ENCODE results near the gene BEND7.
"Not testable (repeated sequence)": the region's sequence is repeated elsewhere in the genome, so short reads cannot be mapped to it uniquely, and the experiment has no call there.

BEND7 gene

GRCh38 chr10:13416760-13417159 is 112.1 kb downstream of the BEND7 start:
- DNase-seq: no peak

GRCh38 chr10:13414855-13415254 is 114.0 kb downstream of the BEND7 start:
- no peak for DNase-seq

GRCh38 chr10:13414137-13414536 is 114.7 kb downstream of the BEND7 start:
- DNase-seq: no peak

- no peak for DNase-seq
These were observed 115.9 kb downstream of the BEND7 start for GRCh38 chr10:13412894-13413293.

GRCh38 chr10:13404791-13405190 is 124.0 kb downstream of the BEND7 start:
- DNase-seq: no peak

- DNase-seq: no peak
These were observed 124.5 kb downstream of the BEND7 start for GRCh38 chr10:13404305-13404759.

GRCh38 chr10:13403426-13403825 is 125.4 kb downstream of the BEND7 start:
- DNase-seq: not testable (repeated sequence)

GRCh38 chr10:13402021-13402420 is 126.8 kb downstream of the BEND7 start:
- no peak for DNase-seq

GRCh38 chr10:13401142-13401541 is 127.7 kb downstream of the BEND7 start:
- no peak for DNase-seq

- DNase-seq: no peak
These were observed 128.4 kb downstream of the BEND7 start for GRCh38 chr10:13400196-13400965.

- no peak for DNase-seq
These were observed 129.1 kb downstream of the BEND7 start for GRCh38 chr10:13399752-13400151.

GRCh38 chr10:13399236-13399635 is 129.6 kb downstream of the BEND7 start:
- DNase-seq: no peak

- no peak for DNase-seq
These were observed 131.8 kb downstream of the BEND7 start for GRCh38 chr10:13397052-13397451.

- no peak for DNase-seq
These were observed 132.4 kb downstream of the BEND7 start for GRCh38 chr10:13396369-13396768.

GRCh38 chr10:13395540-13395939 is 133.3 kb downstream of the BEND7 start:
- no peak for DNase-seq

GRCh38 chr10:13393640-13394039 is 135.2 kb downstream of the BEND7 start:
- no peak for DNase-seq

GRCh38 chr10:13392701-13393100 is 136.1 kb downstream of the BEND7 start:
- DNase-seq: no peak
